A673 (cell line): ENCODE data around the gene CENATAC. TPM values are rescaled to one million over a fixed set of nuclear protein-coding genes. Genes with fewer than 3 reads are reported as not detected.

Experiments
- BruUV-seq: library from RNA; stranded (reverse); fragments of 400-500 nt; replicated peaks from 2 replicates; lab custom pipeline; 2021; lab: Mats Ljungman, UMichigan
- CTCF ChIA-PET: fragments of 300-600 bp; sonication (Branson Sonifier 250); formaldehyde crosslinking; loops from one replicate; lab custom pipeline; 2022; ENCODE audit warnings: antibody characterized with exemption; lab: Charles Lee
- POLR2A ChIA-PET: fragments of 300-600 bp; sonication (Branson Sonifier 250); formaldehyde crosslinking; loops from one replicate; lab custom pipeline; 2022; ENCODE audit warnings: antibody characterized with exemption; ENCODE audit not compliant: low non-redundant PET; lab: Charles Lee
- DNase-seq: peaks from one replicate; pipeline ENCODE4 v3.0.0-alpha.2; 2015; ENCODE audit warnings: low spot score
- H3K27ac ChIP-seq: fragments of 200-600 bp; sonication (generic); 2 replicates; pipeline ENCODE4 v1.5.1; 2016; ENCODE audit warnings: mixed run types, low read depth, mild to moderate bottlenecking, mixed read lengths, antibody characterized with exemption, low read length; ENCODE audit not compliant: poor library complexity, severe bottlenecking
- H3K27me3 ChIP-seq: fragments of 200-600 bp; sonication (generic); replicated peaks from 2 replicates; pipeline ENCODE4 v1.6.1; 2017; ENCODE audit warnings: mixed run types, low read depth, mild to moderate bottlenecking, mixed read lengths, antibody characterized with exemption, low read length; ENCODE audit not compliant: insufficient read depth, poor library complexity
- H3K36me3 ChIP-seq: fragments of 200-600 bp; sonication (generic); 2 replicates; pipeline ENCODE4 v1.6.1; 2016; ENCODE audit warnings: mixed run types, mild to moderate bottlenecking, mixed read lengths, antibody characterized with exemption, low read length; ENCODE audit not compliant: insufficient read depth, poor library complexity, severe bottlenecking
- H3K4me1 ChIP-seq: fragments of 200-600 bp; sonication (generic); 2 replicates; pipeline ENCODE4 v1.6.1; 2017; ENCODE audit warnings: mixed run types, mild to moderate bottlenecking, mixed read lengths, antibody characterized with exemption, low read length; ENCODE audit not compliant: insufficient read depth, poor library complexity, severe bottlenecking
- H3K4me3 ChIP-seq: fragments of 200-600 bp; sonication (generic); 2 replicates; pipeline ENCODE4 v1.5.1; 2016; ENCODE audit warnings: low read depth, mixed run types, mild to moderate bottlenecking, mixed read lengths, low read length; ENCODE audit not compliant: poor library complexity, severe bottlenecking
- H3K9me3 ChIP-seq: fragments of 200-600 bp; sonication (generic); 2 replicates; pipeline ENCODE4 v1.6.1; 2016; ENCODE audit warnings: mixed run types, low read depth, mild to moderate bottlenecking, mixed read lengths, antibody characterized with exemption, low read length; ENCODE audit not compliant: poor library complexity, severe bottlenecking
- CTCF ChIP-seq: fragments of 300-800, 200-600 bp; sonication (generic); conservative IDR thresholded peaks from 2 replicates; pipeline ENCODE4 v1.5.1; 2017; ENCODE audit warnings: low read depth, mild to moderate bottlenecking, antibody characterized with exemption, low read length, moderate library complexity, mixed read lengths
- EZH2 ChIP-seq: fragments of 200-600 bp; sonication (generic); IDR thresholded peaks from 2 replicates; pipeline ENCODE4 v1.6.1; 2017; ENCODE audit warnings: borderline replicate concordance, low read depth, mild to moderate bottlenecking, mixed read lengths, antibody characterized with exemption, low read length; ENCODE audit not compliant: poor library complexity, severe bottlenecking
- intact Hi-C: fragments of 100-400 bp; cut with micrococcal nuclease; formaldehyde crosslinking; loops from one replicate; pipeline ENCODE4 v1.10.0; 2022; ENCODE audit not compliant: unreplicated experiment
- total RNA-seq: library from RNA; stranded (reverse); gene quantifications from 2 replicates; pipeline ENCODE4 v1.2.3, GENCODE V29; 2021

The CENATAC gene
- total RNA-seq, 1 experiment from 2014 or later, result 57.4 TPM

- no peak overlapping the region for H3K4me3 ChIP-seq
- ChIA-PET CTCF (no interaction called here), POLR2A (no interaction called here)
- H3K27me3 ChIP-seq, result no peaks in the 10 kb centered on the region
- no peaks in the 10 kb centered on the region for H3K4me1 ChIP-seq
- TF ChIP-seq CTCF, result no peak
- TF ChIP-seq EZH2, result no peak
- DNase-seq, result no peak
- intact Hi-C loops, result no loop called here
- peaks cover 93% of the 10 kb centered on the region for H3K36me3 ChIP-seq
- no peak overlapping the region for H3K27ac ChIP-seq
- H3K9me3 ChIP-seq, result no peaks in the 10 kb centered on the region
- no TSS peak for BruUV-seq
Measured at GRCh38 chr11:119049081-119049480, 51.1 kb downstream of the CENATAC start.

DNA sequence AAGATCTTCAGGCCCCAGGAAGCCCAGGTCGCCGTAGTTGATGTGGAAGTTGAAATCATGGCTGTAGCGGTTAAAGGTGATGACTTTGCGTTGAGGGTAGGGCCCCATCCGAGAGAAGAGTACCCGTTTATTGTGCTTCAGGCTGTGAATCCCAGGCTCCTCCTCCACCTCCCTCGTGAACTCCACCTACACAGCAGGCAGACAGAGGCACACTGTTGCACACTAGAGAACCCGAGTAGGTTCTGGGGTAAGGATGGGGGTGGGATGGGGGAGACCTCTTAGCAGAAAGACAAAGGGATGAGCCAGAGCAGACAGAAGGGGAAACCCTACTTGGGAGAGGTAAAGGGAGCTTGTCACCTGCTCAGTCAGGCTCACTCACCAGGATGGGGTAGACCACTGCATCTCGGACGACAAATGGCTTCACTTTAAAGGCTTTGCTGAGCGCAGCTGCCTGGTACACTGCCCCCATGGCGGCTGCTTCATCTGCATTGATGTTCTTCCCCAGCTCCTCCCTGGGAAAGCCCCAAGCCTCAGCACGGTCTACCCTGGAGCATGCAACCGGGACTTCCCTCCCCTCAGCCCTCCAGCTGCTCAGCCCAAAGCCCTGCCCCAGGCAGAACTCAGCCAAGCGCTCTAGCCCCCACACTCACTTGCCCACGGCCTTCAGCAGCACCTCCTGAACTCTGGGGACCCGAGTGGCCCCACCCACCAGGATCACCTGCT is 53.7 kb downstream of the CENATAC start:
- POLR2A ChIA-PET, result no interaction called here
- CTCF ChIA-PET, result no interaction called here
- Histone ChIP-seq H3K4me3 (no peak overlapping the region), H3K36me3 (peaks cover 92% of the 10 kb centered on the region), H3K27ac (no peak overlapping the region), H3K27me3 (no peaks in the 10 kb centered on the region), H3K9me3 (no peaks in the 10 kb centered on the region), H3K4me1 (peaks cover 10% of the 10 kb centered on the region)
- intact Hi-C loops, result no loop called here
- TSS peak; percentile 23 for BruUV-seq
- no peak for DNase-seq
- TF ChIP-seq EZH2 (no peak), CTCF (no peak)

- no peak for TF ChIP-seq EZH2
- no peak for TF ChIP-seq CTCF
- Histone ChIP-seq H3K4me3 (no peak overlapping the region), H3K9me3 (no peaks in the 10 kb centered on the region), H3K27ac (no peak overlapping the region), H3K27me3 (no peaks in the 10 kb centered on the region), H3K4me1 (peaks cover 10% of the 10 kb centered on the region), H3K36me3 (peaks cover 86% of the 10 kb centered on the region)
- intact Hi-C loops, result no loop called here
- no peak for DNase-seq
- ChIA-PET POLR2A (no interaction called here), CTCF (no interaction called here)
- no TSS peak for BruUV-seq
Measured at GRCh38 chr11:119052163-119052814, 54.4 kb downstream of the CENATAC start.
